ENCODE results near the gene EIF2S2. TPM values are rescaled to one million over a fixed set of nuclear protein-coding genes. Genes with fewer than 3 reads are reported as not detected.

EIF2S2 gene
- total RNA-seq, 1 experiment from 2014 or later: 121 TPM

GRCh38 chr20:34127792-34128191 is 15.7 kb upstream of the EIF2S2 start:
- Histone ChIP-seq H3K9me3 (ENCODE audit: control insufficient read depth in 1 of 2, insufficient read depth in 1 of 2, low read depth in 1 of 2, low read length in 2 of 2) (no peaks in the 10 kb centered on the region), H3K79me2 (ENCODE audit: insufficient read depth, low read length) (no peaks in the 10 kb centered on the region), H3K9ac (ENCODE audit: low read length) (no peak overlapping the region), H4K20me1 (ENCODE audit: insufficient read depth) (no peaks in the 10 kb centered on the region), H3K4me3 (replicated peaks in 1 of 2; ENCODE audit: low read depth in 1 of 2, low read length in 2 of 2) (no peak overlapping the region), H3K4me1 (ENCODE audit: control insufficient read depth in 1 of 2, insufficient read depth in 2 of 2, low read length in 2 of 2) (peaks cover 0 to 11% of the 10 kb centered on the region in 2 experiments; a peak in 2 of 4 replicates), H3K27me3 (ENCODE audit: insufficient read depth, low read length) (no peaks in the 10 kb centered on the region), H2AFZ (ENCODE audit: low read depth, low read length, poor library complexity, severe bottlenecking) (no peak overlapping the region), H3K36me3 (ENCODE audit: control insufficient read depth in 1 of 2, insufficient read depth in 2 of 2, low read length in 2 of 2) (no peaks in the 10 kb centered on the region), H3K9me2 (ENCODE audit: insufficient read depth) (no peaks in the 10 kb centered on the region), H3K4me2 (ENCODE audit: low read length) (no peak overlapping the region), H3K27ac (ENCODE audit: low read depth, low read length) (no peak overlapping the region)
- ChIA-PET RAD21 (ENCODE audit: low non-redundant PET in 1 of 2, low total read pairs in 2 of 2, uncharacterized antibody in 2 of 2, unreplicated experiment in 2 of 2) (no interaction called here), POLR2A (no interaction called here), CTCF (interaction anchor here (0.7 kb wide), 1 partner anchor 198 kb away, joined by 3 read pairs; no protein-coding TSS in a partner anchor)
- no peak for DNase-seq (ENCODE audit: low read depth, low spot score)
- no peak for ATAC-seq
- intact Hi-C loops (cut with micrococcal nuclease): loop anchor here (10.0 kb wide), 3 partner anchors 473 to 1033 kb away; no protein-coding TSS in a partner anchor
- no peak for TF ChIP-seq CEBPB (IDR thresholded peaks at IDR 0.05; ENCODE audit: low read depth)
- no TSS peak for BruUV-seq (replicated peaks)

- CTCF ChIA-PET: no interaction called here
- no peak for TF ChIP-seq TCF7L2 (IDR thresholded peaks at IDR 0.05; ENCODE audit: borderline replicate concordance, extremely low read depth, insufficient read depth, insufficient read length)
- TF ChIP-seq, protein P1, sequence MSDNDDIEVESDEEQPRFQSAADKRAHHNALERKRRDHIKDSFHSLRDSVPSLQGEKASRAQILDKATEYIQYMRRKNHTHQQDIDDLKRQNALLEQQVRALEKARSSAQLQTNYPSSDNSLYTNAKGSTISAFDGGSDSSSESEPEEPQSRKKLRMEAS (IDR thresholded peaks at IDR 0.05): no peak
- no peak for TF ChIP-seq CBX3 (IDR thresholded peaks at IDR 0.05; ENCODE audit: low read depth)
- TF ChIP-seq JUND (IDR thresholded peaks at IDR 0.05): no peak
- TF ChIP-seq EZH2phosphoT487 (IDR thresholded peaks at IDR 0.05; ENCODE audit: borderline replicate concordance): no peak
- no peak for TF ChIP-seq YY1 (IDR thresholded peaks at IDR 0.05; ENCODE audit: extremely low read depth, insufficient replicate concordance, low read depth, low read length)
- no peak for TF ChIP-seq SIN3A (IDR thresholded peaks at IDR 0.05; ENCODE audit: low read depth)
- TF ChIP-seq SP1 (IDR thresholded peaks at IDR 0.05; ENCODE audit: low read depth): no peak
- DNase-seq (ENCODE audit: low read depth, low spot score) (no peak), ATAC-seq (no peak)
- RAD21 ChIA-PET (ENCODE audit: low non-redundant PET in 1 of 2, low total read pairs in 2 of 2, uncharacterized antibody in 2 of 2, unreplicated experiment in 2 of 2): no interaction called here
- Histone ChIP-seq H4K20me1 (ENCODE audit: insufficient read depth) (no peaks in the 10 kb centered on the region), H3K27ac (ENCODE audit: low read depth, low read length) (no peak overlapping the region), H2AFZ (ENCODE audit: low read depth, low read length, poor library complexity, severe bottlenecking) (no peak overlapping the region), H3K9ac (ENCODE audit: low read length) (no peak overlapping the region), H3K9me3 (ENCODE audit: control insufficient read depth in 1 of 2, insufficient read depth in 1 of 2, low read depth in 1 of 2, low read length in 2 of 2) (no peaks in the 10 kb centered on the region), H3K27me3 (ENCODE audit: insufficient read depth, low read length) (no peaks in the 10 kb centered on the region), H3K79me2 (ENCODE audit: insufficient read depth, low read length) (no peaks in the 10 kb centered on the region), H3K4me1 (ENCODE audit: control insufficient read depth in 1 of 2, insufficient read depth in 2 of 2, low read length in 2 of 2) (peaks cover 0 to 11% of the 10 kb centered on the region in 2 experiments; a peak in 2 of 4 replicates), H3K9me2 (ENCODE audit: insufficient read depth) (no peaks in the 10 kb centered on the region), H3K36me3 (ENCODE audit: control insufficient read depth in 1 of 2, insufficient read depth in 2 of 2, low read length in 2 of 2) (no peaks in the 10 kb centered on the region), H3K4me2 (ENCODE audit: low read length) (no peak overlapping the region; the same call in 1 of the 2 replicates), H3K4me3 (replicated peaks in 1 of 2; ENCODE audit: low read depth in 1 of 2, low read length in 2 of 2) (no peak overlapping the region)
- POLR2A ChIA-PET: no interaction called here
- no TSS peak for BruUV-seq (replicated peaks)
- intact Hi-C loops (cut with micrococcal nuclease): loop anchor here (10.0 kb wide), 3 partner anchors 470 to 1030 kb away; no protein-coding TSS in a partner anchor
Measured at GRCh38 chr20:34124469-34125249, 12.6 kb upstream of the EIF2S2 start.

Measured in HCT116 (cell line).